Fibroblast of upper back skin (primary cell): ENCODE results near the gene DOCK11.

Experiments used
- DNase-seq: peaks from one replicate; pipeline ENCODE4 v3.0.0-alpha.2; 2013

The DOCK11 gene

GRCh38 chrX:118502161-118502789 is 6.7 kb downstream of the DOCK11 start:
- DNase-seq, result no peak

GRCh38 chrX:118503260-118504041 is 7.8 kb downstream of the DOCK11 start:
- no peak for DNase-seq

- DNase-seq, result no peak
These were observed 9.0 kb downstream of the DOCK11 start for GRCh38 chrX:118504581-118504980.

GRCh38 chrX:118506805-118507480 is 11.3 kb downstream of the DOCK11 start:
- no peak for DNase-seq

GRCh38 chrX:118507766-118508165 is 12.2 kb downstream of the DOCK11 start:
- peak; percentile 17 for DNase-seq

- DNase-seq, result no peak
These were observed 12.6 kb downstream of the DOCK11 start for GRCh38 chrX:118508221-118508620.

- no peak for DNase-seq
These were observed 13.0 kb downstream of the DOCK11 start for GRCh38 chrX:118508635-118509034.

- no peak for DNase-seq
These were observed 14.5 kb downstream of the DOCK11 start for GRCh38 chrX:118510111-118510510.

GRCh38 chrX:118513120-118513898 is 17.7 kb downstream of the DOCK11 start:
- peak; percentile 27 for DNase-seq

GRCh38 chrX:118519411-118520215 is 24.0 kb downstream of the DOCK11 start:
- DNase-seq, result peak; percentile 57

GRCh38 chrX:118520216-118521206 is 24.9 kb downstream of the DOCK11 start:
- DNase-seq, result peak; percentile 90

- peak; percentile 52 for DNase-seq
These were observed 25.8 kb downstream of the DOCK11 start for GRCh38 chrX:118521435-118521834.

- no peak for DNase-seq
These were observed 26.8 kb downstream of the DOCK11 start for GRCh38 chrX:118522230-118522926.

- DNase-seq, result no peak
These were observed 28.3 kb downstream of the DOCK11 start for GRCh38 chrX:118523920-118524319.

GRCh38 chrX:118524344-118524743 is 28.7 kb downstream of the DOCK11 start:
- no peak for DNase-seq

GRCh38 chrX:118525174-118525730 is 29.6 kb downstream of the DOCK11 start:
- no peak for DNase-seq

- no peak for DNase-seq
These were observed 30.5 kb downstream of the DOCK11 start for GRCh38 chrX:118526149-118526548.

- no peak for DNase-seq
These were observed 32.6 kb downstream of the DOCK11 start for GRCh38 chrX:118528071-118528737.

- DNase-seq, result peak; percentile 68
These were observed 34.8 kb downstream of the DOCK11 start for GRCh38 chrX:118530219-118530911.
